ENCODE data around the gene FBXL7. TPM values are rescaled to one million over a fixed set of nuclear protein-coding genes. Genes with fewer than 3 reads are reported as not detected.

FBXL7 gene
- total and polyA plus RNA-seq, 2 of the 8 experiments (the other 6 are each of a cell fraction or from before 2014, with no cell fraction given), result 17.7 to 17.8 TPM

GRCh38 chr5:15885156-15885555 lies 385.2 kb downstream of the FBXL7 start:
- CTCF ChIA-PET (ENCODE audit: partially characterized antibody), result no interaction called here
- Histone ChIP-seq H2BK15ac (ENCODE audit: low read length) (no peak overlapping the region), H3K4me2 (ENCODE audit: insufficient read depth in 1 of 2, low read depth in 2 of 2, low read length in 2 of 2) (no peak overlapping the region), H3K27ac (ENCODE audit: low read depth, low read length) (no peak overlapping the region), H4K8ac (ENCODE audit: extremely low read depth, insufficient read depth, low read length) (no peak overlapping the region), H3K23ac (ENCODE audit: insufficient read length) (no peak overlapping the region), H3K9me3 (ENCODE audit: insufficient read depth in 2 of 2, low read depth in 1 of 2, low read length in 1 of 2) (no peaks in the 10 kb centered on the region), H2BK20ac (ENCODE audit: low read length) (no peak overlapping the region), H3K79me1 (ENCODE audit: low read depth, low read length) (no peaks in the 10 kb centered on the region), H3K4ac (replicated peaks; ENCODE audit: insufficient read length, low read depth, low read length) (no peak overlapping the region), H4K5ac (ENCODE audit: insufficient read length, low read depth, low read length) (no peak overlapping the region), H3K36me3 (ENCODE audit: control insufficient read depth in 2 of 4, insufficient read depth in 4 of 4, low read length in 3 of 4) (no peaks in the 10 kb centered on the region), H4K20me1 (replicated peaks in 1 of 2; ENCODE audit: control insufficient read depth in 1 of 2, insufficient read depth in 2 of 2, low read length in 2 of 2) (no peaks in the 10 kb centered on the region), H2BK5ac (ENCODE audit: low read depth, low read length) (no peak overlapping the region), H3K23me2 (ENCODE audit: low read depth, low read length) (no peaks in the 10 kb centered on the region), H3K4me3 (ENCODE audit: extremely low read depth in 1 of 4, insufficient read depth in 2 of 4, low read depth in 3 of 4, low read length in 4 of 4) (no peak overlapping the region), H2BK12ac (ENCODE audit: low read depth, low read length) (no peak overlapping the region), H3K14ac (ENCODE audit: insufficient read length) (no peak overlapping the region), H4K91ac (replicated peaks; ENCODE audit: insufficient read length, low read length) (no peak overlapping the region), H3K18ac (ENCODE audit: extremely low read depth, low read length) (no peak overlapping the region), H2BK120ac (replicated peaks; ENCODE audit: low read depth, low read length) (no peak overlapping the region), H3K56ac (replicated peaks; ENCODE audit: insufficient read length, low read depth, low read length) (no peak overlapping the region), H3K9ac (replicated peaks in 1 of 4; ENCODE audit: extremely low read depth in 1 of 4, low read depth in 3 of 4, low read length in 3 of 4) (no peak overlapping the region), H2AFZ (ENCODE audit: low read length) (no peak overlapping the region), H3K27me3 (replicated peaks in 1 of 4; ENCODE audit: control insufficient read depth in 3 of 4, extremely low read depth in 1 of 4, insufficient read depth in 3 of 4, low read length in 3 of 4) (no peaks in the 10 kb centered on the region), H3K4me1 (replicated peaks in 1 of 4; ENCODE audit: control insufficient read depth in 3 of 4, insufficient read depth in 4 of 4, low read length in 3 of 4) (peaks cover 0 to 2% (median 0%) of the 10 kb centered on the region in 4 experiments; a peak in 1 of 7 replicates), H3K79me2 (ENCODE audit: control insufficient read depth in 1 of 2, insufficient read depth in 2 of 2, low read length in 2 of 2) (no peaks in the 10 kb centered on the region), H2AK5ac (ENCODE audit: low read depth, low read length) (no peak overlapping the region)
- POLR2A ChIA-PET (ENCODE audit: partially characterized antibody), result no interaction called here
- TF ChIP-seq CBX8 (IDR thresholded peaks at IDR 0.05; ENCODE audit: borderline replicate concordance, low read depth, low read length) (no peak), MAX (IDR thresholded peaks at IDR 0.05) (no peak), RAD21 (IDR thresholded peaks at IDR 0.05 in 1 of 2, conservative IDR thresholded peaks at IDR 0.05 in 1 of 2; ENCODE audit: low read depth in 2 of 2, low read length in 2 of 2) (no peak), CHD2 (IDR thresholded peaks at IDR 0.05; ENCODE audit: low read length) (no peak), SUZ12 (IDR thresholded peaks at IDR 0.05; ENCODE audit: low read length) (no peak), ATF2 (IDR thresholded peaks at IDR 0.05; ENCODE audit: low read length) (no peak), TAF1 (IDR thresholded peaks at IDR 0.05; ENCODE audit: low read depth, low read length) (no peak), KDM5A (IDR thresholded peaks at IDR 0.05; ENCODE audit: low read length) (no peak), ATF3 (IDR thresholded peaks at IDR 0.05; ENCODE audit: insufficient read depth, low read depth, low read length) (no peak), JUND (IDR thresholded peaks at IDR 0.05; ENCODE audit: low read length) (no peak), TBP (IDR thresholded peaks at IDR 0.05; ENCODE audit: low read depth, low read length) (no peak), SP2 (IDR thresholded peaks at IDR 0.05; ENCODE audit: low read length) (no peak)
- FAIRE-seq, result no peak
- no peak for DNase-seq (ENCODE audit: low read depth in 1 of 2, low spot score in 2 of 2)
- WGBS, 2 experiments (ENCODE audit: extremely low coverage in 1 of 2, insufficient coverage in 1 of 2, insufficient read length in 1 of 2, insufficient replicate concordance in 2 of 2, low coverage in 1 of 2, low lambda C conversion rate in 2 of 2, missing lambda C conversion rate in 1 of 2), result 94% methylated on average over 3 of the region's 3 CpGs; no CpG with 5 or more reads in 1 of the 2 experiments

All from H1 (cell line).